PC-9 (cell line): ENCODE data around the gene FGF14.

ENCODE experiments used
- EZH2 ChIP-seq: fragments of 200-600 bp; sonication (generic); IDR thresholded peaks from 2 replicates; pipeline ENCODE4 v1.8.0; 2017; ENCODE audit warnings: antibody characterized with exemption, low read depth
- TF ChIP-seq, protein P1 (sequence below): fragments of 200-600 bp; sonication (generic); conservative IDR thresholded peaks from 2 replicates; pipeline ENCODE4 v1.6.1; 2017; ENCODE audit warnings: mixed run types, antibody characterized with exemption, mild to moderate bottlenecking, moderate library complexity

DNA sequence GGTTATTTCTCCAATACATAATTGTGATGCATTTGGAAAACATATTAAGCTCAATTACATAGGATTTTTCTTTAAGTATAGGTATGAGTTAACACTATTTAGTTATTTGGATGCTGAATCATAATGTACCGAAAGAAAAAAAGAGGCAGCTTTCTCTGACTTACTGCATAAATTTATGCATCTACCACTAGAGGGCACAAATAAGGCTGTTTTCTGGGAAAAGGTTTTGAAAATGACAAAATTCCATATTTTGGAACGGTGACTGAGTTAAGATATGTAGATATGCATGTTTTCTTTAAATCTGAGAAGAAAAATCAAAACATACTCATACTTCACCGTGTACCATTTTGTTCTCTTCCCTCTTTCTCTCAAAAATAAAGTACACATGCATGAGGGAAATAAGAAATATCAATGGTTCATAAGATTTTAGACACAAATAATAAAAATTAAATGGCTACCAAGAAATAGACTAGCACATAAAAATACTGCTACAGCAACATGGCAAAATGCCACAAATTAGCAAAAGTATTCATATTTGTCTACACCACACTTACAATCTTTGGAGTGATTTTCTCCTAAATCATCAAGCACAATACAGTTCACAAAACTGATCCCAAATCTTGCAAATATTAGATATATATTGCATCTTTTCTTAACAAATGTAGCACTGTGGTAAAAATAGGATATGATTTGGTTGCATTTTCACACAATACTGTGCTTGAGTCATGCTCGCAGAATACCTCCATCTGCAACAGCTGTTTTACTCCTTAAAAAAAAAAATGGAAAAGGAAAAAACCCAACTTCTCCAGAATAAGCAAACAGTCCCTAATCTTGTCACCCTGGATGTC lies 260.0 kb downstream of the FGF14 start:
- TF ChIP-seq, protein P1, sequence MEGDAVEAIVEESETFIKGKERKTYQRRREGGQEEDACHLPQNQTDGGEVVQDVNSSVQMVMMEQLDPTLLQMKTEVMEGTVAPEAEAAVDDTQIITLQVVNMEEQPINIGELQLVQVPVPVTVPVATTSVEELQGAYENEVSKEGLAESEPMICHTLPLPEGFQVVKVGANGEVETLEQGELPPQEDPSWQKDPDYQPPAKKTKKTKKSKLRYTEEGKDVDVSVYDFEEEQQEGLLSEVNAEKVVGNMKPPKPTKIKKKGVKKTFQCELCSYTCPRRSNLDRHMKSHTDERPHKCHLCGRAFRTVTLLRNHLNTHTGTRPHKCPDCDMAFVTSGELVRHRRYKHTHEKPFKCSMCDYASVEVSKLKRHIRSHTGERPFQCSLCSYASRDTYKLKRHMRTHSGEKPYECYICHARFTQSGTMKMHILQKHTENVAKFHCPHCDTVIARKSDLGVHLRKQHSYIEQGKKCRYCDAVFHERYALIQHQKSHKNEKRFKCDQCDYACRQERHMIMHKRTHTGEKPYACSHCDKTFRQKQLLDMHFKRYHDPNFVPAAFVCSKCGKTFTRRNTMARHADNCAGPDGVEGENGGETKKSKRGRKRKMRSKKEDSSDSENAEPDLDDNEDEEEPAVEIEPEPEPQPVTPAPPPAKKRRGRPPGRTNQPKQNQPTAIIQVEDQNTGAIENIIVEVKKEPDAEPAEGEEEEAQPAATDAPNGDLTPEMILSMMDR: peak; percentile 94
- TF ChIP-seq EZH2: no peak
